Liver (tissue), 3 donors: ENCODE results near the gene DSTN.

Source experiments
- CTCF ChIP-seq: fragments of 150-350 bp; IDR thresholded peaks from 2 replicates; pipeline ENCODE4 v1.5.1; 2017; ENCODE audit warnings: improper control_type of control experiment, low read depth, low read length; ENCODE audit not compliant: missing input control
- JUND ChIP-seq, 2 donors: IDR thresholded peaks; 2 replicates each; pipeline ENCODE4 v1.6.1; 2016; ENCODE audit warnings: antibody characterized with exemption in 2 of 2
- YY1 ChIP-seq: IDR thresholded peaks from 2 replicates; pipeline ENCODE4 v1.6.1; 2016; ENCODE audit warnings: antibody characterized with exemption, mild to moderate bottlenecking
- donor health status: healthy.
- donor health status: healthy.

GRCh38 chr20:17630151-17630805 is 60.4 kb downstream of the DSTN start:
- no peak for TF ChIP-seq JUND (IDR thresholded peaks at IDR 0.05)
- no peak for TF ChIP-seq YY1
- TF ChIP-seq CTCF = no peak
